ENCODE measurements around the gene CCDC68.

GRCh38 chr18:54878159-54878622, 81.1 kb downstream of the CCDC68 start:
- TF ChIP-seq CTCF (IDR thresholded peaks at IDR 0.05) (no peak), POLR2A (IDR thresholded peaks at IDR 0.05) (no peak)
